Endodermal cell (in vitro differentiated cells): ENCODE data around the gene ARHGAP42. TPM values are rescaled to one million over a fixed set of nuclear protein-coding genes. Genes with fewer than 3 reads are reported as not detected.
"Not testable (repeated sequence)": the region's sequence is repeated elsewhere in the genome, so short reads cannot be mapped to it uniquely, and the experiment has no call there.

Experiments
- DNase-seq: peaks from one replicate; pipeline ENCODE4 v3.0.0-alpha.2; 2017
- H3K27ac ChIP-seq: 2 replicates; pipeline ENCODE4 v1.5.1; 2013; ENCODE audit warnings: mild to moderate bottlenecking, low read depth, low read length, moderate library complexity
- H3K27me3 ChIP-seq: 2 replicates; pipeline ENCODE4 v1.6.1; 2013; ENCODE audit warnings: mild to moderate bottlenecking, low read length, moderate library complexity; ENCODE audit not compliant: insufficient read depth, control insufficient read depth, poor library complexity, severe bottlenecking
- H3K36me3 ChIP-seq: 2 replicates; pipeline ENCODE4 v1.7.0; 2013; ENCODE audit warnings: mild to moderate bottlenecking, low read length, moderate library complexity; ENCODE audit not compliant: control insufficient read depth, insufficient read depth
- H3K4me1 ChIP-seq: one replicate; pipeline ENCODE4 v1.7.0; 2013; ENCODE audit warnings: low read length; ENCODE audit not compliant: control insufficient read depth, insufficient read depth
- H3K4me3 ChIP-seq: 2 replicates; pipeline ENCODE4 v1.5.1; 2013; ENCODE audit warnings: mild to moderate bottlenecking, low read length, moderate library complexity
- H3K9ac ChIP-seq: 2 replicates; pipeline ENCODE4 v1.6.1; 2013; ENCODE audit warnings: mild to moderate bottlenecking, low read length, moderate library complexity; ENCODE audit not compliant: poor library complexity, severe bottlenecking; ENCODE audit errors: extremely low read depth
- H3K9me3 ChIP-seq: 2 replicates; pipeline ENCODE4 v1.6.1; 2013; ENCODE audit warnings: mild to moderate bottlenecking, low read length, moderate library complexity; ENCODE audit not compliant: control insufficient read depth
- H3K27ac Mint-ChIP-seq: 2 replicates; pipeline ENCODE4 v1.8.0; 2020; ENCODE audit warnings: mixed read lengths
- H3K27me3 Mint-ChIP-seq: 2 replicates; pipeline ENCODE4 v1.8.0; 2021; ENCODE audit warnings: mild to moderate bottlenecking, mixed read lengths; ENCODE audit not compliant: insufficient read depth
- H3K36me3 Mint-ChIP-seq: 2 replicates; pipeline ENCODE4 v1.8.0; 2020; ENCODE audit warnings: low read depth, mixed read lengths
- H3K4me1 Mint-ChIP-seq: 2 replicates; pipeline ENCODE4 v1.8.0; 2020; ENCODE audit warnings: mixed read lengths
- H3K4me3 Mint-ChIP-seq: 2 replicates; pipeline ENCODE4 v1.8.0; 2020; ENCODE audit warnings: mild to moderate bottlenecking, moderate library complexity, mixed read lengths
- H3K9me3 Mint-ChIP-seq: 2 replicates; pipeline ENCODE4 v1.8.0; 2020; ENCODE audit warnings: mild to moderate bottlenecking, mixed read lengths
- CTCF ChIP-seq: fragments of 200-600 bp; sonication (generic); conservative IDR thresholded peaks from 2 replicates; pipeline ENCODE4 v1.5.0; 2021; ENCODE audit warnings: antibody characterized with exemption, mild to moderate bottlenecking
- WGBS, 2 experiments: methylation state at CpG; one replicate each; pipeline versions ENCODE4 v1.1.5 to v1.1.7; 2013; ENCODE audit warnings: missing lambda C conversion rate in 2 of 2, mixed read lengths in 1 of 2; ENCODE audit not compliant: insufficient coverage in 1 of 2, insufficient read length in 1 of 2; 5-methylcytosine and 5-hydroxymethylcytosine counted together
- total RNA-seq, 2 donors: library from RNA; stranded (reverse); fragmentation: NEBNext Ultra II Directional in 1 of 2; extraction: Animal tissue kit (Norgen Biotek cat#: 25700) in 1 of 2; gene quantifications; 2 replicates in 1 of 2; 3 replicates in 1 of 2; pipeline ENCODE4 v1.2.1, GENCODE V29; 2021

ARHGAP42 gene
- total RNA-seq, 2 donors from 2014 or later = 164 to 176 TPM

GRCh38 chr11:100647861-100648260, 39.2 kb upstream of the ARHGAP42 start:
- Mint-ChIP-seq H3K27me3 (peaks cover 7% of the 10 kb centered on the region), H3K36me3 (no peaks in the 10 kb centered on the region)
- 82% methylated on average over 4 of the region's 4 CpGs; no CpG with 5 or more reads in 1 of the 2 experiments for WGBS, 2 experiments

GRCh38 chr11:100663583-100663982, 23.5 kb upstream of the ARHGAP42 start:
- WGBS, 2 experiments = 67% methylated on average over 1 of the region's 1 CpG; no CpG with 5 or more reads in 1 of the 2 experiments
- H3K27ac ChIP-seq = no peak overlapping the region
- no peaks in the 10 kb centered on the region for H3K9me3 ChIP-seq
- H3K9me3 Mint-ChIP-seq = peaks cover 1% of the 10 kb centered on the region
- H3K4me3 ChIP-seq = no peak overlapping the region
- DNase-seq = no peak
- H3K27me3 Mint-ChIP-seq = peaks cover 53% of the 10 kb centered on the region
- H3K36me3 Mint-ChIP-seq = no peaks in the 10 kb centered on the region
- H3K27me3 ChIP-seq = peaks cover 60% of the 10 kb centered on the region
- TF ChIP-seq CTCF = no peak
- H3K4me1 Mint-ChIP-seq = peaks cover 12% of the 10 kb centered on the region
- H3K27ac Mint-ChIP-seq = no peak overlapping the region
- H3K4me3 Mint-ChIP-seq = no peak overlapping the region
- H3K9ac ChIP-seq = no peak overlapping the region
- H3K36me3 ChIP-seq = no peaks in the 10 kb centered on the region
- H3K4me1 ChIP-seq = no peaks in the 10 kb centered on the region

More at GRCh38 chr11:100647861-100648260, 39.2 kb upstream of the ARHGAP42 start:
- Histone ChIP-seq H3K4me1 (no peaks in the 10 kb centered on the region), H3K9ac (no peak overlapping the region), H3K27ac (no peak overlapping the region), H3K36me3 (no peaks in the 10 kb centered on the region), H3K4me3 (no peak overlapping the region), H3K9me3 (peaks cover 10% of the 10 kb centered on the region), H3K27me3 (no peaks in the 10 kb centered on the region)
- Mint-ChIP-seq H3K9me3 (peaks cover 11% of the 10 kb centered on the region), H3K27ac (no peak overlapping the region), H3K4me1 (peaks cover 8% of the 10 kb centered on the region), H3K4me3 (no peak overlapping the region)
- TF ChIP-seq CTCF = no peak
- no peak for DNase-seq

- Histone ChIP-seq H3K36me3 (no peaks in the 10 kb centered on the region), H3K27ac (no peak overlapping the region), H3K4me1 (no peaks in the 10 kb centered on the region), H3K9ac (no peak overlapping the region), H3K27me3 (peaks cover 60% of the 10 kb centered on the region), H3K4me3 (no peak overlapping the region), H3K9me3 (no peaks in the 10 kb centered on the region)
- Mint-ChIP-seq H3K27ac (peak overlapping the region; percentile 56), H3K4me1 (peaks cover 12% of the 10 kb centered on the region), H3K9me3 (no peaks in the 10 kb centered on the region), H3K4me3 (no peak overlapping the region), H3K36me3 (no peaks in the 10 kb centered on the region), H3K27me3 (peaks cover 53% of the 10 kb centered on the region)
- DNase-seq = no peak
- no peak for TF ChIP-seq CTCF
- WGBS, 2 experiments = 84 to 89% methylated on average over 3 to 4 of the region's 4 CpGs
These were observed 23.1 kb upstream of the ARHGAP42 start for GRCh38 chr11:100663996-100664395.

- H3K4me1 ChIP-seq, H3K4me3 Mint-ChIP-seq, H3K9ac ChIP-seq, H3K9me3 ChIP-seq, DNase-seq, H3K27ac ChIP-seq, H3K27ac Mint-ChIP-seq, H3K9me3 Mint-ChIP-seq, H3K36me3 Mint-ChIP-seq, H3K4me3 ChIP-seq, H3K36me3 ChIP-seq: not testable (repeated sequence)
- WGBS, 2 experiments = 94 to 100% methylated on average over 1 to 3 of the region's 3 CpGs
- peaks cover 54% of the 10 kb centered on the region for H3K27me3 ChIP-seq
- H3K27me3 Mint-ChIP-seq = peaks cover 50% of the 10 kb centered on the region
- peaks cover 12% of the 10 kb centered on the region for H3K4me1 Mint-ChIP-seq
These were observed 20.3 kb upstream of the ARHGAP42 start for GRCh38 chr11:100666816-100667215.
